Neural progenitor cell (in vitro differentiated cells): ENCODE results near the gene CASQ1. TPM values are rescaled to one million over a fixed set of nuclear protein-coding genes. Genes with fewer than 3 reads are reported as not detected.

Source experiments
- DNase-seq: peaks from one replicate; pipeline ENCODE4 v3.0.0-alpha.2; 2016; ENCODE audit warnings: low spot score
- H2AFZ ChIP-seq: fragments of 200-600 bp; sonication (generic); replicated peaks from 2 replicates; pipeline ENCODE4 v1.6.1; 2016; ENCODE audit warnings: antibody characterized with exemption
- H3F3A ChIP-seq: fragments of 200-600 bp; sonication (generic); 2 replicates; pipeline ENCODE4 v1.6.1; 2016; ENCODE audit warnings: antibody characterized with exemption, low read depth
- H3K27ac ChIP-seq: fragments of 200-600 bp; sonication (generic); 2 replicates; pipeline ENCODE4 v1.5.1; 2016; ENCODE audit warnings: mild to moderate bottlenecking
- H3K27me3 ChIP-seq: fragments of 200-600 bp; sonication (generic); 2 replicates; pipeline ENCODE4 v1.6.1; 2016; ENCODE audit warnings: mild to moderate bottlenecking, moderate library complexity
- H3K36me3 ChIP-seq: fragments of 200-600 bp; sonication (generic); 2 replicates; pipeline ENCODE4 v1.5.1; 2016
- H3K4me1 ChIP-seq: fragments of 200-600 bp; sonication (generic); 2 replicates; pipeline ENCODE4 v1.6.1; 2016; ENCODE audit warnings: mixed run types
- H3K4me2 ChIP-seq: fragments of 200-600 bp; sonication (generic); 2 replicates; pipeline ENCODE4 v1.6.1; 2016
- H3K4me3 ChIP-seq: fragments of 200-600 bp; sonication (generic); 2 replicates; pipeline ENCODE4 v1.5.1; 2016
- H3K79me2 ChIP-seq: fragments of 200-600 bp; sonication (generic); 2 replicates; pipeline ENCODE4 v1.6.1; 2016; ENCODE audit warnings: low read depth
- H3K9ac ChIP-seq: fragments of 200-600 bp; sonication (generic); 2 replicates; pipeline ENCODE4 v1.6.1; 2016
- H3K9me3 ChIP-seq: fragments of 200-600 bp; sonication (generic); 2 replicates; pipeline ENCODE4 v1.5.1; 2016; ENCODE audit warnings: low read depth
- H4K20me1 ChIP-seq: fragments of 200-600 bp; sonication (generic); 2 replicates; pipeline ENCODE4 v1.6.1; 2016; ENCODE audit warnings: low read depth
- H3K27ac Mint-ChIP-seq: 3 replicates; pipeline ENCODE4 v1.8.0; 2021; ENCODE audit warnings: mixed read lengths
- H3K27me3 Mint-ChIP-seq: 2 replicates; pipeline ENCODE4 v1.8.0; 2022; ENCODE audit warnings: low read depth, mild to moderate bottlenecking, inconsistent platforms, moderate library complexity, mixed read lengths; ENCODE audit not compliant: insufficient read depth
- H3K36me3 Mint-ChIP-seq: 3 replicates; pipeline ENCODE4 v1.8.0; 2021; ENCODE audit warnings: mixed read lengths
- H3K4me1 Mint-ChIP-seq: 3 replicates; pipeline ENCODE4 v1.8.0; 2021; ENCODE audit warnings: mixed read lengths
- H3K4me3 Mint-ChIP-seq: 3 replicates; pipeline ENCODE4 v1.8.0; 2021; ENCODE audit warnings: mild to moderate bottlenecking, moderate library complexity, mixed read lengths
- H3K9me3 Mint-ChIP-seq: 3 replicates; pipeline ENCODE4 v1.8.0; 2020; ENCODE audit warnings: mixed read lengths
- EZH2 ChIP-seq: fragments of 200-600 bp; sonication (generic); IDR thresholded peaks from 2 replicates; pipeline ENCODE4 v1.6.1; 2017; ENCODE audit warnings: antibody characterized with exemption, mild to moderate bottlenecking, moderate library complexity
- EZH2phosphoT487 ChIP-seq: fragments of 200-600 bp; sonication (generic); IDR thresholded peaks from 2 replicates; pipeline ENCODE4 v1.6.1; 2017; ENCODE audit warnings: antibody characterized with exemption
- total RNA-seq: library from RNA; depleted of rRNA; stranded (reverse); fragments of >200 nt; gene quantifications from 2 replicates; pipeline ENCODE4 v1.2.3, GENCODE V29; 2015; ENCODE audit warnings: low replicate concordance
- TF ChIP-seq, protein P1 (sequence below): fragments of 200-600 bp; sonication (generic); IDR thresholded peaks from 2 replicates; pipeline ENCODE4 v1.5.1; 2017; ENCODE audit warnings: antibody characterized with exemption, mild to moderate bottlenecking

CASQ1 gene
- total RNA-seq, 1 donor from 2014 or later, result not detected

- no peaks in the 10 kb centered on the region for H3K9me3 ChIP-seq
- H4K20me1 ChIP-seq, result no peaks in the 10 kb centered on the region
- H2AFZ ChIP-seq, result no peak overlapping the region
- H3K4me3 ChIP-seq, result no peak overlapping the region
- DNase-seq, result no peak
- peaks cover under 1% of the 10 kb centered on the region for H3F3A ChIP-seq
- no peak overlapping the region for H3K9ac ChIP-seq
- Mint-ChIP-seq H3K27me3 (no peaks in the 10 kb centered on the region), H3K9me3 (no peaks in the 10 kb centered on the region), H3K27ac (no peak overlapping the region), H3K4me1 (no peaks in the 10 kb centered on the region), H3K4me3 (no peak overlapping the region), H3K36me3 (peaks cover 32% of the 10 kb centered on the region)
- no peaks in the 10 kb centered on the region for H3K4me1 ChIP-seq
- H3K27me3 ChIP-seq, result no peaks in the 10 kb centered on the region
- peaks cover 18% of the 10 kb centered on the region for H3K36me3 ChIP-seq
- no peaks in the 10 kb centered on the region for H3K79me2 ChIP-seq
- H3K27ac ChIP-seq, result no peak overlapping the region
- TF ChIP-seq, protein P1, sequence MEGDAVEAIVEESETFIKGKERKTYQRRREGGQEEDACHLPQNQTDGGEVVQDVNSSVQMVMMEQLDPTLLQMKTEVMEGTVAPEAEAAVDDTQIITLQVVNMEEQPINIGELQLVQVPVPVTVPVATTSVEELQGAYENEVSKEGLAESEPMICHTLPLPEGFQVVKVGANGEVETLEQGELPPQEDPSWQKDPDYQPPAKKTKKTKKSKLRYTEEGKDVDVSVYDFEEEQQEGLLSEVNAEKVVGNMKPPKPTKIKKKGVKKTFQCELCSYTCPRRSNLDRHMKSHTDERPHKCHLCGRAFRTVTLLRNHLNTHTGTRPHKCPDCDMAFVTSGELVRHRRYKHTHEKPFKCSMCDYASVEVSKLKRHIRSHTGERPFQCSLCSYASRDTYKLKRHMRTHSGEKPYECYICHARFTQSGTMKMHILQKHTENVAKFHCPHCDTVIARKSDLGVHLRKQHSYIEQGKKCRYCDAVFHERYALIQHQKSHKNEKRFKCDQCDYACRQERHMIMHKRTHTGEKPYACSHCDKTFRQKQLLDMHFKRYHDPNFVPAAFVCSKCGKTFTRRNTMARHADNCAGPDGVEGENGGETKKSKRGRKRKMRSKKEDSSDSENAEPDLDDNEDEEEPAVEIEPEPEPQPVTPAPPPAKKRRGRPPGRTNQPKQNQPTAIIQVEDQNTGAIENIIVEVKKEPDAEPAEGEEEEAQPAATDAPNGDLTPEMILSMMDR, result no peak
- TF ChIP-seq EZH2 (no peak), EZH2phosphoT487 (no peak)
- H3K4me2 ChIP-seq, result no peak overlapping the region
Observed at GRCh38 chr1:160227561-160227960, 37.2 kb downstream of the CASQ1 start.

GRCh38 chr1:160228431-160228830, 38.1 kb downstream of the CASQ1 start:
- H3K4me3 Mint-ChIP-seq, result no peak overlapping the region
- Histone ChIP-seq H2AFZ (no peak overlapping the region), H3K4me1 (no peaks in the 10 kb centered on the region), H3K27me3 (no peaks in the 10 kb centered on the region), H3F3A (no peaks in the 10 kb centered on the region), H4K20me1 (no peaks in the 10 kb centered on the region), H3K4me2 (no peak overlapping the region), H3K36me3 (peaks cover 18% of the 10 kb centered on the region), H3K4me3 (no peak overlapping the region), H3K27ac (no peak overlapping the region), H3K9me3 (no peaks in the 10 kb centered on the region), H3K79me2 (no peaks in the 10 kb centered on the region), H3K9ac (no peak overlapping the region)
- no peak for DNase-seq
- TF ChIP-seq EZH2phosphoT487, result no peak
- TF ChIP-seq EZH2, result no peak
- TF ChIP-seq, protein P1, result no peak
- no peaks in the 10 kb centered on the region for H3K27me3 Mint-ChIP-seq
- H3K9me3 Mint-ChIP-seq, result no peaks in the 10 kb centered on the region
- no peaks in the 10 kb centered on the region for H3K4me1 Mint-ChIP-seq
- H3K36me3 Mint-ChIP-seq, result peaks cover 30% of the 10 kb centered on the region
- H3K27ac Mint-ChIP-seq, result no peak overlapping the region

- H3K4me1 ChIP-seq, result no peaks in the 10 kb centered on the region
- peaks cover 26% of the 10 kb centered on the region for H3K36me3 Mint-ChIP-seq
Observed at GRCh38 chr1:160232911-160233310, 42.5 kb downstream of the CASQ1 start.

More at GRCh38 chr1:160232911-160233310, 42.5 kb downstream of the CASQ1 start:
- Histone ChIP-seq H3K4me2 (no peak overlapping the region), H3K4me3 (no peak overlapping the region), H3K36me3 (peaks cover 32% of the 10 kb centered on the region), H2AFZ (no peak overlapping the region), H3K9ac (no peak overlapping the region), H3K27ac (no peak overlapping the region), H3K27me3 (no peaks in the 10 kb centered on the region), H3K9me3 (no peaks in the 10 kb centered on the region), H3F3A (peaks cover 3% of the 10 kb centered on the region), H4K20me1 (peaks cover under 1% of the 10 kb centered on the region), H3K79me2 (no peaks in the 10 kb centered on the region)
- no peaks in the 10 kb centered on the region for H3K4me1 Mint-ChIP-seq
- H3K9me3 Mint-ChIP-seq, result no peaks in the 10 kb centered on the region
- no peak overlapping the region for H3K4me3 Mint-ChIP-seq
- DNase-seq, result no peak
- H3K27me3 Mint-ChIP-seq, result no peaks in the 10 kb centered on the region
- TF ChIP-seq, protein P1, result no peak
- TF ChIP-seq EZH2phosphoT487 (no peak), EZH2 (no peak)
- H3K27ac Mint-ChIP-seq, result no peak overlapping the region
